Activated T-helper 2 cell treated with anti-CD3 and anti-CD28 coated beads, Interferon-gamma antibody, Interleukin-2, Interleukin-4, amounts not matched to agents 10 μg/mL and 5 μg/mL and 100 μg/mL, durations not matched to agents 14 hours and 24 hours and 36 hours (primary cell): ENCODE results near the gene FGF14. TPM values are rescaled to one million over a fixed set of nuclear protein-coding genes. Genes with fewer than 3 reads are reported as not detected.

Source experiments
- DNase-seq: peaks from one replicate; pipeline ENCODE4 v3.0.0; 2021; ENCODE audit warnings: low spot score
- H3K27ac Mint-ChIP-seq: one replicate; pipeline ENCODE4 v1.8.0; 2021; ENCODE audit warnings: mixed read lengths
- H3K27me3 Mint-ChIP-seq: one replicate; pipeline ENCODE4 v1.8.0; 2021; ENCODE audit warnings: low read depth, mixed read lengths
- H3K36me3 Mint-ChIP-seq: one replicate; pipeline ENCODE4 v1.8.0; 2021; ENCODE audit warnings: low read depth, mixed read lengths
- H3K4me1 Mint-ChIP-seq: one replicate; pipeline ENCODE4 v1.8.0; 2021; ENCODE audit warnings: low read depth, mixed read lengths
- H3K4me3 Mint-ChIP-seq: one replicate; pipeline ENCODE4 v1.8.0; 2021; ENCODE audit warnings: low read depth, mild to moderate bottlenecking, moderate library complexity, mixed read lengths
- H3K9me3 Mint-ChIP-seq: one replicate; pipeline ENCODE4 v1.8.0; 2021; ENCODE audit warnings: mixed read lengths
- intact Hi-C: fragments of 100-400 bp; cut with micrococcal nuclease; formaldehyde crosslinking; loops from one replicate; pipeline ENCODE4 v1.15.1; 2023
- total RNA-seq: library from RNA; stranded (reverse); gene quantifications from 2 replicates; pipeline ENCODE4 v1.2.3, GENCODE V29; 2022

The FGF14 gene
- total RNA-seq, 1 donor from 2014 or later, result not detected

GRCh38 chr13:101695870-101696516 lies 705.9 kb downstream of the FGF14 start:
- Mint-ChIP-seq H3K9me3 (no peaks in the 10 kb centered on the region), H3K4me1 (no peaks in the 10 kb centered on the region), H3K27ac (no peak overlapping the region), H3K27me3 (no peaks in the 10 kb centered on the region), H3K36me3 (no peaks in the 10 kb centered on the region), H3K4me3 (no peak overlapping the region)
- intact Hi-C loops, result no loop called here
- no peak for DNase-seq

- H3K27ac Mint-ChIP-seq, result no peak overlapping the region
- intact Hi-C loops, result no loop called here
- H3K4me3 Mint-ChIP-seq, result no peak overlapping the region
- H3K9me3 Mint-ChIP-seq, result no peaks in the 10 kb centered on the region
- no peak for DNase-seq
- H3K27me3 Mint-ChIP-seq, result no peaks in the 10 kb centered on the region
- no peaks in the 10 kb centered on the region for H3K4me1 Mint-ChIP-seq
- H3K36me3 Mint-ChIP-seq, result no peaks in the 10 kb centered on the region
Observed at GRCh38 chr13:101691341-101691860, 710.4 kb downstream of the FGF14 start.

- no peaks in the 10 kb centered on the region for H3K27me3 Mint-ChIP-seq
- H3K4me3 Mint-ChIP-seq, result no peak overlapping the region
- no peaks in the 10 kb centered on the region for H3K4me1 Mint-ChIP-seq
- no peaks in the 10 kb centered on the region for H3K36me3 Mint-ChIP-seq
- H3K27ac Mint-ChIP-seq, result no peak overlapping the region
- intact Hi-C loops, result no loop called here
- H3K9me3 Mint-ChIP-seq, result no peaks in the 10 kb centered on the region
- no peak for DNase-seq
Observed at GRCh38 chr13:101690871-101691270, 711.0 kb downstream of the FGF14 start.

DNA sequence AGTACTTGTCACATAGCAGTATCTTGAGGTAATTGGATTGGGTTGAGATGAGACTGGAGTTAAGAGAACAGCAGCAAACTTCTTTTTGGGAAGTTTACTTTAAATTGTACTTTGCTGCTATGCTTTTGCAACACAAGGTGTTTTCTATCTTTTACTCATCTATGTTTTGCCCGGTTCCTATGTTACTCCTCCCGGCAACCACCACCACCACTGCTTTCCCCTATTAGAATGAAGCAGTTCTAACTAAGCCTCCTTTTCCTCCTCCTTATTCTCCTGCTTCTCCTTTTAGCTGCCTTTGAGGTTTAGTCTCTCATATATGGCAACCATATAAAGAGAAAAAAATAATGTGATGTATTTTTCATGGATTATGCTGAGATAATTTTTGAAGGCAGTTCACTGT lies 715.8 kb downstream of the FGF14 start:
- H3K27me3 Mint-ChIP-seq, result no peaks in the 10 kb centered on the region
- no peak overlapping the region for H3K27ac Mint-ChIP-seq
- no peaks in the 10 kb centered on the region for H3K36me3 Mint-ChIP-seq
- no peak overlapping the region for H3K4me3 Mint-ChIP-seq
- H3K9me3 Mint-ChIP-seq, result no peaks in the 10 kb centered on the region
- intact Hi-C loops, result no loop called here
- no peaks in the 10 kb centered on the region for H3K4me1 Mint-ChIP-seq
- no peak for DNase-seq

- Mint-ChIP-seq H3K36me3 (no peaks in the 10 kb centered on the region), H3K9me3 (no peaks in the 10 kb centered on the region), H3K27me3 (no peaks in the 10 kb centered on the region), H3K4me1 (no peaks in the 10 kb centered on the region), H3K27ac (no peak overlapping the region), H3K4me3 (no peak overlapping the region)
- DNase-seq, result no peak
- intact Hi-C loops, result no loop called here
Observed at GRCh38 chr13:101681834-101682233, 720.0 kb downstream of the FGF14 start.

DNA sequence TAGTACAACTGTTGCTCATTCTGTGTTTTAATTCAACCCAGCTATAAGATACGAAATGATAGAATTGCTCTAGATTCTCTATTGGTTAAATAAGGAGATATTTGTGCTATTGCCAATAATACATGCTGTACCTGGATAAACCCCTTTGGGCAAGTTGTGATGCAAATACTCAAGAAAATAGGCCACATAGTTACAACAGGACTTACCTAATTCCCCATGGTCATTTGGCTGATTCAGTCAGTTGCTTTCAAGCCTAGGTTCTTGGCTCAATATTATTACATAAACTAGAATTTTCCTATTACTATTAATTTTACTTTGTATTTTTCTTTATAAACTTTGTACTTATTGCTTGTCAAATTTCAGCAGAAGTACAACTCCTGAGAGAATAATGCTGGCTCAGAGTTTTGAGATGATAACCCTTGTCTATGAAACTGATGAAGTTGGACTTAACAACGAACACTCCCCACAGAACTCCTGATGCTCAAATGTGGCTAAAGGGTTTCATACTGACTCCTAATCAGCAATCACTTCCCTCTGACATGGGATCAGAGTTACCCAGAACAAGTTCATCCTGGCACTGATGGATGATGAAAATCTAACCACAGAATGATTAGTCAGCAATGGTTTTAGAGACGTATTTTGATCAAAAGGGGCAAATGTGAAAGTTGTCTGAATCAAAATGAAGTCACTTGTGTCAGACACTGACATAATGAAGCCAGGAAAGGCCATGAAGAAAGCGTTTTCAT lies 728.3 kb downstream of the FGF14 start:
- no peaks in the 10 kb centered on the region for H3K9me3 Mint-ChIP-seq
- no peak overlapping the region for H3K4me3 Mint-ChIP-seq
- H3K4me1 Mint-ChIP-seq, result no peaks in the 10 kb centered on the region
- intact Hi-C loops, result no loop called here
- no peak for DNase-seq
- H3K36me3 Mint-ChIP-seq, result no peaks in the 10 kb centered on the region
- H3K27me3 Mint-ChIP-seq, result no peaks in the 10 kb centered on the region
- H3K27ac Mint-ChIP-seq, result no peak overlapping the region

DNA sequence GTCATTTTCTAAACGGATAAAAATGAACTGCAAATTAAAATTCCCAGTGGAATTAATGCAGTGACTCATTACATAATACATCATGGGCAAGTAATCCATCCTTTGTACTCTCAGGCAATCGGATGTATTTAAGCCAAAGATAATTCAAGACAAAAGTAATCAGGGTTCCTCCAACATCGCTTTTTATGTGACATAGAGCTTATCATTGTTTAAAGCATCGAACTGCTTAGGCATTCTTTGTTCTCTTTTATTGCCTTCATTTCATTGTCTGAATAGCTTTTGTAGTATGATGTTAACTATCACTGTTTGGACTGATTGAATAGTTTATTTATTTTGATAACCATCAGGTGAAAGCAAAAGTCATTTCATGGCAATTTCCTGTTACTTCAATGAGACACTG lies 740.0 kb downstream of the FGF14 start:
- Mint-ChIP-seq H3K36me3 (no peaks in the 10 kb centered on the region), H3K27ac (no peak overlapping the region), H3K9me3 (no peaks in the 10 kb centered on the region), H3K4me1 (no peaks in the 10 kb centered on the region), H3K4me3 (no peak overlapping the region), H3K27me3 (no peaks in the 10 kb centered on the region)
- intact Hi-C loops, result no loop called here
- DNase-seq, result no peak

Other genes with a start within 250 kb of the FGF14 start
- gene TPP2, start 194.9 kb upstream of the FGF14 start, total RNA-seq, result 75.5 and 76.5 TPM in 2 replicates